Mammary microvascular endothelial cell (primary cell): ENCODE results near the gene LIPT1. TPM values are rescaled to one million over a fixed set of nuclear protein-coding genes. Genes with fewer than 3 reads are reported as not detected.

Source experiments
- total RNA-seq: library from RNA; depleted of rRNA; stranded (reverse); fragments of >200 nt; gene quantifications from 2 replicates; pipeline ENCODE4 v1.2.3, GENCODE V29; 2015

Gene LIPT1
- 4.7 and 8.5 TPM in 2 replicates for total RNA-seq

DNA sequence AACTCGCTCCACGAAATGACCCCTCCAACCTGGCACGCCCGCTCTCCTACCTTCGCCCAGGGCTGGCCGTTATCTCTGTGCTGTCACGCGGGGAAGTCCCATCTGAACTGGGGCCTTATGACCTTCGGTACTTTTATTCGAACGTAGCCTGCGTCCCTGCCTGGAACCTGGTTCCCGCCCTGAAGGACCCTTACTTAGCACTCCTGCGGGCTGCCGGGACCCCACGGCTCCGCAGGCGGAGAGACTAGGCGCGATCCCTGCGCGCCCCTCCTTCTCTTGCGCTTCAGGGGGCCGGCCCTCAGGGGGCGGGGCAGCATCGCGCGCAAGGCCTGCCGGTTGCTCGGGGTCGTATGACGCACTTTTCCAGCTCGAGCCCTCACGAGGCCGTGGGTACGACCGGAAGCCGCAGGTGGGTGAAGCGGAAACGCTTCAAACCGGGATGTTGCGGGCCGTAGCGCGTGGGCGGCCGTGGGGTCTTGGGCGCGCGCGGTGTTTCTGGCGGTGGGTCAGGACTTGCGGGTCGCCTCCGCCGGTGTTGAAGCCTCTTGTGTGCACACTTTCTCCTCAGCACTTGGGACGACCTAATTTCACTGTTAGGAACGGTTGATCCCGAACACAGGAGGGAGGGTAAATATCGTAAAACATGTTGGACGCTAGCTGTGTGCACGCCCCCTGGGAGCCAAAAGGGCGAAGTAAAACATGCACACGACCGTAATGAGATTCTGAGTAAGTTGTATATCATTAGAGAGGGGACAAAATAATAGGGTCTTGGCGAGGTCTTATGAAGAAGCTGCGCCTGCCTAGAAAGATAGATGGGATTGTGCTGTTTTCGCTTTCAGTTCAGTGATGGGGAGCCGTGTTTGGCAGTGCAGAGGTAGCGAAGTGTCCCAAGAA, at the start of gene LIPT1, which contains the start of gene TSGA10:
LIPT1 (plus strand) TSS at position 325 of the 894 bp plus-strand sequence. CDS start 6,991 bp downstream, outside the sequence.
TSGA10 (minus strand) TSS at position 300 of the 894 bp plus-strand sequence. CDS start 45,503 bp downstream, outside the sequence.

DNA sequence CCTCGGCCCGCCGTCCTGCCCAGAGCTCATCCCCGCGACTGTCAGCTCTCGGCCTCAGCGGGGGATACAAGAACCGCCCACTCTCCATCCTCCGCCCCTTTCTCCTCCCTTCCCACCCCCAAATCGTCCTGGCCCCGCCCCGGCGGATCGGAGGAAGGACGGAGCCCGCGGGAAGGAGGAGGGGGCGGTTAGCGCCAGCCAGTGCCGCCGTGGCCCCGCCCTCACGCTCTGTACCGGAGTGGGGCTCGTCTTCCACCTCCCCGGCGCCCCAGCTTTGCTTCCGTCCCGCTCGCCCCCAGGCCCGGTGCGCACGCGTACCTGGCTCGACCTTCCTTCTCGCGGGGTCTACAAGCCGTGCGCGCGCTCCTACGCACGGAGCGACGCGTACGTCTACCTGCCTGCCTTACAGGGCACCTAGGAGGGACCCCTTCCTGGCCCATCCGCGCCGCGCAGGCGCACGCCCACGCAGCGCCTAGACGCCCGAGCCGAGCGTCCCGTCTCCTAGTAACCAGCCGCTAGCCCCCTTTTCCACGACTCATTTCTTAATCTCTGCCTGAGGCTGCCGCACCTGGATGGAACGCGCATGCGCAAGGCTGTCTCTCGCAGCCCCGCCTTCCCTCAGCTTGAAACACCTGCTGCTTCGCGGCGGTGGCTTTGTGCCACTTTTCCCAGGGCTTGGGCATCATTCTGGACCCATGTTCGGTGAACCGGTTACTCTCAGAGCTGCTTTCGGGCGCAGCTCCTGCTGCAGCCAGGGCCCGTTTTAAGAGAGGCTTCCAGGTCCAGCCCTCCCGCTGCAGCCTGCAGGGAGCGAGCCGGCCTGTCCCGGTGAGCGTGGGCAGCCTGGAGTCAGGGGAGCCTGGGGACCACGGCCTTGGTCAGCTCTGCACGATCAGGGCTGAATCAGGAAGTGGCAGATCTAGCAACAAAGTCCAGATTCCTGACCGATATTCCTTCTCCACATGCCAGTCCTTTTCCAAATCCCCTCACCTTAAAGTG, 13.4 kb upstream of the LIPT1 start, which contains the start of gene C2orf15:
C2orf15 (plus strand) TSS at position 598 of the 999 bp plus-strand sequence. CDS start 8,852 bp downstream, outside the sequence.

DNA sequence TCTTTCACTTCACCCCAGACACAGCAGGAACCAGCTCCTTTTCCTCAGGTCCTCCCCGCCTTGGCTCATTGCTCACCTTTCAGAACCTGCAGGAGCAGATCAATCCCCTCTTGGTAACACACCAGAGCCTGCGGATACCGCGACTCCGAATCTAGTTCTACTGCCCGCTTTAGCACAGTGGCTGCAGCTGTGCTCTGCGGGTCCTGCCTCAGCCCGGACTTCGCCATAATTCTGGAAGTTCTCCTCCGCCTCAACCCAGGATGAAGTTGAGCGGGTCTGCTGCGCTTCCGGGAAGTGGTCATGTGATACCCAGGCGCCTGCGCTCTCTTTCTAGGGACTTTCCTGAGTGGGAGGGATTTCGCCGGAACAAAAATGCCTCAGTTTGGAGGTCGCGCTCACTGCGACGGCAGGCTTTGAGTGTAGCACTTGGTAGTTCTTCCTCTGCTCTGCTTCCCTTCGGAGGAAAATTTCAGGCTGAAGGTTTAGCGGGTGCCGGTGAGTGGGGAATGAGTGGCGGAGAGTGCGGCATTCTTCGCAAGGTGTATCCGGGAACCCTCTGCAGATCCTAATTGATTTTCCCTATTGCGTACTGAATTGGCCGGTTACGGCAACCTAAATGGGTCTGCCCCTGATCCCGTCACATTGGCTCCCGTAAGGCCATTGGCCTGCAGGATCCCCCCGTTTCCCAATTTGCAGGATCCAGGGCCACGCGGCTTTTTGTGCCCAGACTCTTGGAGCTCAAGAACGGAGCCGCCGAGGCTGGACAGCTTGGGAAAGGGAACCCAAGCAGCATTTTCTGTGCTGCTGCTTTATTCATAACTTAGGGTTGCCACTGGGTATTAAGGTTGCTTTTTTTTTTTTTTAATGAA, 26.2 kb downstream of the LIPT1 start, which contains the start of the genes MITD1 and MRPL30:
MITD1 (minus strand) TSS at position 304 of the 869 bp plus-strand sequence; CDS start at position 227, 77 bp downstream.
MRPL30 (plus strand) TSS at position 430 of the 869 bp plus-strand sequence. CDS start 5,020 bp downstream, outside the sequence.

Other genes starting within 250 kb of the LIPT1 start
- gene CRACDL, start 218.7 kb upstream of the LIPT1 start, total RNA-seq = 12.0 and 13.3 TPM in 2 replicates
- gene C2orf15, start 13.3 kb upstream of the LIPT1 start, total RNA-seq = not detected in 2 replicates
- 0.93 and 1.6 TPM in 2 replicates for gene TSGA10, start within 50 bp of the LIPT1 start, total RNA-seq
- 37.5 and 40.0 TPM in 2 replicates for gene MITD1, start 26.1 kb downstream of the LIPT1 start, total RNA-seq
- gene MRPL30, start 26.2 kb downstream of the LIPT1 start, total RNA-seq = 28.8 and 31.7 TPM in 2 replicates
- not detected in 2 replicates for gene LYG2, start 100.7 kb downstream of the LIPT1 start, total RNA-seq
- gene LYG1, start 146.2 kb downstream of the LIPT1 start, total RNA-seq = not detected in 2 replicates
- 76.9 and 93.3 TPM in 2 replicates for gene TXNDC9, start 181.4 kb downstream of the LIPT1 start, total RNA-seq
- 19.1 and 19.3 TPM in 2 replicates for gene EIF5B, start 182.4 kb downstream of the LIPT1 start, total RNA-seq